ENCODE data around the gene RPS6KA2.

GRCh38 chr6:166365806-166366205 lies 261.2 kb downstream of the RPS6KA2 start:
- TF ChIP-seq POLR2AphosphoS5 (IDR thresholded peaks at IDR 0.05; ENCODE audit: low read depth) (no peak), CTCF (IDR thresholded peaks at IDR 0.05; ENCODE audit: insufficient read depth, low read length) (no peak), SPI1 (IDR thresholded peaks at IDR 0.05; ENCODE audit: borderline replicate concordance, low read depth) (no peak), REST (IDR thresholded peaks at IDR 0.05; ENCODE audit: insufficient replicate concordance, low read depth) (no peak)

Data from HL-60 (cell line).